OCI-LY7 (cell line): Measurements from ENCODE around the gene VGLL3. TPM values are rescaled to one million over a fixed set of nuclear protein-coding genes. Genes with fewer than 3 reads are reported as not detected.

Experiments
- BruUV-seq: library from RNA; stranded (reverse); fragments of 400-500 nt; replicated peaks from 2 replicates; lab custom pipeline; 2021; lab: Mats Ljungman, UMichigan
- CTCF ChIA-PET: fragments of 300-600 bp; sonication (Branson Sonifier 250); formaldehyde crosslinking; loops from one replicate; lab custom pipeline; 2022; ENCODE audit warnings: antibody characterized with exemption; ENCODE audit not compliant: unreplicated experiment; lab: Charles Lee
- POLR2A ChIA-PET: fragments of 300-600 bp; sonication (Branson Sonifier 250); formaldehyde crosslinking; loops from one replicate; lab custom pipeline; 2022; ENCODE audit warnings: antibody characterized with exemption; lab: Charles Lee
- DNase-seq: peaks from one replicate; pipeline ENCODE4 v3.0.0-alpha.2; 2015; ENCODE audit warnings: low spot score
- H2AFZ ChIP-seq: fragments of 200-600 bp; sonication (generic), shearing (Covaris generic); 2 replicates; pipeline ENCODE4 v1.6.1; 2014; ENCODE audit warnings: mild to moderate bottlenecking, antibody characterized with exemption, low read length, moderate library complexity
- H3K27ac ChIP-seq: fragments of 200-600 bp; sonication (generic); 2 replicates; pipeline ENCODE4 v1.5.1; 2014; ENCODE audit warnings: mixed run types, low read depth, mild to moderate bottlenecking, moderate library complexity, low read length, inconsistent platforms; ENCODE audit not compliant: poor library complexity, severe bottlenecking
- H3K36me3 ChIP-seq: fragments of 200-600 bp; sonication (generic); 2 replicates; pipeline ENCODE4 v1.6.1; 2014; ENCODE audit warnings: mild to moderate bottlenecking, antibody characterized with exemption, low read length, moderate library complexity, mixed read lengths; ENCODE audit not compliant: insufficient read depth
- H3K4me1 ChIP-seq: fragments of 200-600 bp; sonication (generic); 2 replicates; pipeline ENCODE4 v1.5.1; 2014; ENCODE audit warnings: mild to moderate bottlenecking, low read length; ENCODE audit not compliant: insufficient read depth, poor library complexity, severe bottlenecking
- H3K4me2 ChIP-seq: fragments of 200-600 bp; sonication (generic); 2 replicates; pipeline ENCODE4 v1.6.1; 2014; ENCODE audit warnings: mild to moderate bottlenecking, low read length
- H3K4me3 ChIP-seq: fragments of 200-600 bp; sonication (generic); 2 replicates; pipeline ENCODE4 v1.5.1; 2014; ENCODE audit warnings: mild to moderate bottlenecking, low read depth, low read length; ENCODE audit not compliant: poor library complexity, severe bottlenecking
- H3K79me2 ChIP-seq: fragments of 200-600 bp; sonication (generic); 2 replicates; pipeline ENCODE4 v1.6.1; 2016; ENCODE audit warnings: low read depth, mild to moderate bottlenecking, low read length, moderate library complexity, mixed read lengths; ENCODE audit not compliant: insufficient read depth
- H3K9me2 ChIP-seq: fragments of 200-600 bp; sonication (generic); 2 replicates; pipeline ENCODE4 v1.6.1; 2016; ENCODE audit warnings: mild to moderate bottlenecking, low read length, mixed read lengths; ENCODE audit not compliant: insufficient read depth
- H3K9me3 ChIP-seq: fragments of 200-600 bp; sonication (generic); 2 replicates; pipeline ENCODE4 v1.6.1; 2014; ENCODE audit warnings: mild to moderate bottlenecking, mixed run types, low read length, mixed read lengths
- H4K20me1 ChIP-seq: fragments of 200-600 bp; sonication (generic); 2 replicates; pipeline ENCODE4 v1.6.1; 2014; ENCODE audit warnings: mild to moderate bottlenecking, antibody characterized with exemption, low read length, moderate library complexity, mixed read lengths; ENCODE audit not compliant: insufficient read depth
- EZH2phosphoT487 ChIP-seq: fragments of 200-600 bp; sonication (generic); IDR thresholded peaks from 2 replicates; pipeline ENCODE4 v1.6.1; 2018; ENCODE audit warnings: low read depth, borderline replicate concordance, mild to moderate bottlenecking, mixed run types, antibody characterized with exemption, low read length, moderate library complexity, mixed read lengths
- intact Hi-C: fragments of 100-400 bp; cut with micrococcal nuclease; formaldehyde crosslinking; loops from one replicate; pipeline ENCODE4 v1.10.0; 2022; ENCODE audit not compliant: unreplicated experiment
- total RNA-seq, 2 experiments: library from RNA; depleted of rRNA in 1 of 2; stranded (reverse); fragments of >200 nt in 1 of 2; shearing (Covaris generic) in 1 of 2; gene quantifications; 2 replicates each; pipeline ENCODE4 v1.2.3, GENCODE V29; 2014 to 2022
- TF ChIP-seq, protein P1 (sequence below): fragments of 200-600 bp; sonication (generic); conservative IDR thresholded peaks from 2 replicates; pipeline ENCODE4 v1.5.1; 2014; ENCODE audit warnings: mild to moderate bottlenecking, antibody characterized with exemption, low read length, moderate library complexity, mixed read lengths

The VGLL3 gene
- total RNA-seq, 2 experiments from 2014 or later = not detected

DNA sequence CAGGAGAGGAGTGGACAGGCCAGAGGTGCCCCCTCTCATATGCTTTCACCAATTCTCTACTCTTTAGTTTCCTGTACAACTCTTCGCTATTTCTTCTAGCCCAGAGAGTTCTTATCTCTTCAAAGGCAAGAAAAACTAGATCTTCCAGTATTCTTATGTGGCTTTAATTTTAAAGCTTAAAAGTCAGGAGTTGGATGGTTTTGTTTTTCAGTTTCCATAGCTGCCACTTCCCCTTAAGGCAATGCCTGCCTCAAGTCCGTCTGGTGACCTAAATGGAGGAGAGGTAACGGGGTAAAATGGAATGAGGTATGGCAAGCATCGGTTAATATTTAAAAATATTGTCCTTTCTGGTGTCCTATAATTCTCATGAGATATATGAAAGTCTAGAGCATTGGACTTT lies 11.4 kb upstream of the VGLL3 start:
- no peak for DNase-seq
- Histone ChIP-seq H3K9me3 (no peaks in the 10 kb centered on the region), H2AFZ (no peak overlapping the region), H3K79me2 (no peaks in the 10 kb centered on the region), H4K20me1 (no peaks in the 10 kb centered on the region), H3K36me3 (no peaks in the 10 kb centered on the region), H3K4me3 (no peak overlapping the region), H3K4me2 (no peak overlapping the region), H3K9me2 (no peaks in the 10 kb centered on the region), H3K27ac (no peak overlapping the region), H3K4me1 (no peaks in the 10 kb centered on the region)
- ChIA-PET CTCF (no interaction called here), POLR2A (interaction anchor here (0.6 kb wide), 1 partner anchor 29 kb away, joined by 3 read pairs; no protein-coding TSS in a partner anchor)
- TF ChIP-seq, protein P1, sequence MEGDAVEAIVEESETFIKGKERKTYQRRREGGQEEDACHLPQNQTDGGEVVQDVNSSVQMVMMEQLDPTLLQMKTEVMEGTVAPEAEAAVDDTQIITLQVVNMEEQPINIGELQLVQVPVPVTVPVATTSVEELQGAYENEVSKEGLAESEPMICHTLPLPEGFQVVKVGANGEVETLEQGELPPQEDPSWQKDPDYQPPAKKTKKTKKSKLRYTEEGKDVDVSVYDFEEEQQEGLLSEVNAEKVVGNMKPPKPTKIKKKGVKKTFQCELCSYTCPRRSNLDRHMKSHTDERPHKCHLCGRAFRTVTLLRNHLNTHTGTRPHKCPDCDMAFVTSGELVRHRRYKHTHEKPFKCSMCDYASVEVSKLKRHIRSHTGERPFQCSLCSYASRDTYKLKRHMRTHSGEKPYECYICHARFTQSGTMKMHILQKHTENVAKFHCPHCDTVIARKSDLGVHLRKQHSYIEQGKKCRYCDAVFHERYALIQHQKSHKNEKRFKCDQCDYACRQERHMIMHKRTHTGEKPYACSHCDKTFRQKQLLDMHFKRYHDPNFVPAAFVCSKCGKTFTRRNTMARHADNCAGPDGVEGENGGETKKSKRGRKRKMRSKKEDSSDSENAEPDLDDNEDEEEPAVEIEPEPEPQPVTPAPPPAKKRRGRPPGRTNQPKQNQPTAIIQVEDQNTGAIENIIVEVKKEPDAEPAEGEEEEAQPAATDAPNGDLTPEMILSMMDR = no peak
- no peak for TF ChIP-seq EZH2phosphoT487
- BruUV-seq = no TSS peak
- intact Hi-C loops = no loop called here

DNA sequence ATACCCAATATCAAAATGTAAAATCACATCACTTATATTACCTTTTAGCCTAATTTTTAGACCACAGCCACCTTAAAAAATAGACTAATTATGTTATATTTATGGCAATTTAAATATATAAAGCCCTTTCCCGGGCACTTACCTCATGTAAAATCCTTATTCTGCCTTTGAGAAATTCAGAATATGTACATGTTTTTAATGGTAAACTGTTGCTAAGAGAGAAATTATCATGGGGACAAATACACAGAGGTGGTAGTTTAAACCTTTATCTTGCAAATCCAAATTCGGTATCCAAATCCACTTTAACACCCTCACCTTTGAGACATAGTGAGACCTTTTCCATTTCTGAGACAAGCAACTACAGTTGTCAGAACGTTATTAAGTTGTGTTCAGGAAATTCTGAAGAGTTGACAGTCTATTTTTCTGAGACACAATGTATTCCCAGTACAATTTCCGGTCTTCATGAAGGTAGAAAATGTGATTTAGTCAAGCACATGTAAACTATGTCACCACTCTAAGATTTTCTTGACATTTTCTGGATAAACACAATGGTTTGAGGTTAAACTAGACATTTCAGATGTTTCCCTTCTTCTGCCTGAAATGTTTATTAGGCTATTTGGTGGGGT lies 10.6 kb upstream of the VGLL3 start:
- TF ChIP-seq EZH2phosphoT487 = no peak
- TF ChIP-seq, protein P1 = no peak
- Histone ChIP-seq H3K27ac (no peak overlapping the region), H3K4me1 (no peaks in the 10 kb centered on the region), H3K9me3 (no peaks in the 10 kb centered on the region), H3K36me3 (no peaks in the 10 kb centered on the region), H3K4me3 (no peak overlapping the region), H2AFZ (no peak overlapping the region), H3K9me2 (no peaks in the 10 kb centered on the region), H4K20me1 (no peaks in the 10 kb centered on the region), H3K4me2 (no peak overlapping the region), H3K79me2 (no peaks in the 10 kb centered on the region)
- ChIA-PET CTCF (no interaction called here), POLR2A (no interaction called here)
- DNase-seq = no peak
- BruUV-seq = no TSS peak
- intact Hi-C loops = no loop called here

DNA sequence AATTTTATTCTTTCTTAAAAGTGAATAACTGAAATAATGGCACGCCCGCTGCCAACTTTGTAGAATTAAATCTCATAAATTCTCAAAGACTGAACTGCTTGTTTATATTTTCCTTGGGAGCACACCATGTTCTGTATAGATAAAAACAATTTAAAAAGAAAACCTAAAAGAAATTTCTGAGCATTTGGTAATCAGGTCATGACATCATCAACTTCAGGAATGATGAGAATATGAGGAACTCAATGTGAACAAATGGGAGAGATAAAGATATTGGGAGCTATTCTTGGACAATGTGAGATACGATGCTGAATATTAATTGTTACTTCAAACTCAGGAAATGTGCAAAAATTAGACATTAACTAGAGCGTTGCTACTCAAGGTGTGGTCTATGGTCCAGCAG lies 10.0 kb upstream of the VGLL3 start:
- ChIA-PET CTCF (no interaction called here), POLR2A (no interaction called here)
- Histone ChIP-seq H3K27ac (no peak overlapping the region), H3K79me2 (no peaks in the 10 kb centered on the region), H3K9me2 (no peaks in the 10 kb centered on the region), H3K36me3 (no peaks in the 10 kb centered on the region), H3K4me3 (no peak overlapping the region), H2AFZ (no peak overlapping the region), H4K20me1 (no peaks in the 10 kb centered on the region), H3K4me1 (no peaks in the 10 kb centered on the region), H3K4me2 (no peak overlapping the region), H3K9me3 (no peaks in the 10 kb centered on the region)
- TF ChIP-seq, protein P1 = no peak
- TF ChIP-seq EZH2phosphoT487 = no peak
- BruUV-seq = no TSS peak
- intact Hi-C loops = no loop called here
- no peak for DNase-seq
